ENCODE measurements around the gene PGS1. TPM values are rescaled to one million over a fixed set of nuclear protein-coding genes. Genes with fewer than 3 reads are reported as not detected.

The PGS1 gene
- total and polyA plus RNA-seq, 5 donors, result 13.9 to 22.2 (median 20.2) TPM

DNA sequence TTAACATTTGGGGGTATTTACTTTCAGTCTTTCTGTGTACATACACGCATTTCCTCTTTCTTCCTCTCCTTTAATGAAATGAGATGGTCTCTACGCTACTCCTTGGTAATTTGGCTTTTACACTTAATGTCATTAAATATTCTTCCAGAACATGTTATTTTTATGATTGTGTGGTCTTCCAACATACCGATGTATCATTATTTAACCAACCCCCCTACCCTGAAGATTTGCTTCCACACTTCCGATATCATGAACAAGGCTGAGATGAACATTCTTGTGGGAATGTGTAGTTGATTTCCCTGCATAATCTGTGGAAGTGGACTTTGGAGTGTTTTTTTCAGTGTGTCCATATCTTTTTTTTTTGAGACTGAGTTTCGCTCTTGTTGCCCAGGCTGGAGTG lies 2.3 kb upstream of the PGS1 start:
- H3K4me1 ChIP-seq (ENCODE audit: control insufficient read depth, insufficient read depth, low read length), result peaks cover 3% of the 10 kb centered on the region
- H3K27ac ChIP-seq (ENCODE audit: low read length), result no peak overlapping the region
- no peak overlapping the region for H3K4me3 ChIP-seq (ENCODE audit: low read length)
- H3K27me3 ChIP-seq (ENCODE audit: control insufficient read depth, insufficient read depth), result no peaks in the 10 kb centered on the region
- intact Hi-C loops (cut with DNase I), result no loop called here
- ATAC-seq (no peak), DNase-seq (no peak)
- no peaks in the 10 kb centered on the region for H3K9me3 ChIP-seq (ENCODE audit: control insufficient read depth, low read length)
- WGBS, result 84% methylated on average over 5 of the region's 5 CpGs

DNA sequence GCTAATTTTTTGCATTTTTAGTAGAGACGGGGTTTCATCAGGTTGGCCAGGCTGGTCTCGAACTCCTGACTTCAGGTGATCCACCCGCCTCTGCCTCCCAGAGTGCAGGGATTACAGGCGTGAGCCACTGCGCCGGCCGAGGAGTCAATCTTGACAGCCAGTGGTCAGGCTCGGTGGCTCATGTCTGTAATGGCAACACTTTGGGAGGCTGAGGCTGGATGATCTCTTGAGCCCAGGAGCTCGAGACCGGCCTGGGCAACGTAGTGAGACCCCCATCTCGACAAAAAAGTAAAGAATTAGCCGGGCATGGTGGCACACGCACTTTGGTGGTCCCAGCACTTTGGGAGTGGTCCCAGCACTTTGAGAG lies 608 bp upstream of the PGS1 start:
- intact Hi-C loops (cut with DNase I), result no loop called here
- H3K4me3 ChIP-seq (ENCODE audit: low read length), result peak overlapping the region; percentile 84
- H3K9me3 ChIP-seq (ENCODE audit: control insufficient read depth, low read length), result no peaks in the 10 kb centered on the region
- no peaks in the 10 kb centered on the region for H3K27me3 ChIP-seq (ENCODE audit: control insufficient read depth, insufficient read depth)
- peaks cover 7% of the 10 kb centered on the region for H3K4me1 ChIP-seq (ENCODE audit: control insufficient read depth, insufficient read depth, low read length)
- 57% methylated on average over 14 of the region's 14 CpGs for WGBS
- no peak for ATAC-seq
- DNase-seq, result peak in 1 of 3 donors; percentile 38
- H3K27ac ChIP-seq (ENCODE audit: low read length), result peak overlapping the region; percentile 91

DNA sequence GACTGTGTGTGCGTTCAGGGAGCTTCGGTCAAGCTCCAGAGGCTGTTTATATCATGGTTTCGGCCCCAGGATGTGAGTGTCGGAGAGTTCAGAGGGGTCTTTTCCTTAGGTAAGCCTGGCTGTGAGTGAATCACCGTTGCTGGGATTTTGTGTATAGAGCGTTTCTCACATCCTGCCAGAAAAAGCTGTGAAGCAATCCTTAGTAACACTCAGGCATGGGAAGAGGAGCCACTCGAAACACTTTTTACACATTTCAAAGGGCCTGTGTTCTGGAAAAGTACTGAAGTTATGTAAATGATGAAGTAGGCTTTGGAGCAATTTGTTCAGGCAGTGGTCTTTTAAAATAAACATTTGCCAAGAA lies 662 bp downstream of the PGS1 start:
- peak overlapping the region; percentile 84 for H3K4me3 ChIP-seq (ENCODE audit: low read length)
- H3K27me3 ChIP-seq (ENCODE audit: control insufficient read depth, insufficient read depth), result no peaks in the 10 kb centered on the region
- H3K27ac ChIP-seq (ENCODE audit: low read length), result peak overlapping the region; percentile 91
- peaks cover 7% of the 10 kb centered on the region for H3K4me1 ChIP-seq (ENCODE audit: control insufficient read depth, insufficient read depth, low read length)
- DNase-seq (no peak), ATAC-seq (no peak)
- no peaks in the 10 kb centered on the region for H3K9me3 ChIP-seq (ENCODE audit: control insufficient read depth, low read length)
- 6% methylated on average over 7 of the region's 7 CpGs for WGBS
- intact Hi-C loops (cut with DNase I), result no loop called here

- Histone ChIP-seq H3K4me1 (ENCODE audit: control insufficient read depth, insufficient read depth, low read length) (peaks cover 4% of the 10 kb centered on the region), H3K9me3 (ENCODE audit: control insufficient read depth, low read length) (no peaks in the 10 kb centered on the region), H3K4me3 (ENCODE audit: low read length) (no peak overlapping the region), H3K27me3 (ENCODE audit: control insufficient read depth, insufficient read depth) (no peaks in the 10 kb centered on the region), H3K27ac (ENCODE audit: low read length) (no peak overlapping the region)
- 84% methylated on average over 5 of the region's 5 CpGs for whole genome bisulfite sequencing
- DNase-seq (no peak), ATAC-seq (no peak)
- intact Hi-C loops (cut with DNase I), result loop anchor here in 1 of 4 donors (5.0 kb wide), 1 partner anchor 37 kb away; no protein-coding TSS in a partner anchor
Observed at GRCh38 chr17:78380370-78380769, 1.9 kb downstream of the PGS1 start.

- no peak for DNase-seq
- H3K9me3 ChIP-seq (ENCODE audit: control insufficient read depth, low read length), result no peaks in the 10 kb centered on the region
- H3K27ac ChIP-seq (ENCODE audit: low read length), result peak overlapping the region; percentile 76
- H3K4me1 ChIP-seq (ENCODE audit: control insufficient read depth, insufficient read depth, low read length), result peaks cover 11% of the 10 kb centered on the region
- WGBS, result 53% methylated on average over 12 of the region's 12 CpGs
- H3K4me3 ChIP-seq (ENCODE audit: low read length), result no peak overlapping the region
- intact Hi-C loops (cut with DNase I), result loop anchor here in 1 of 4 donors (5.0 kb wide), 1 partner anchor 36 kb away; no protein-coding TSS in a partner anchor
- ATAC-seq, result peak in 1 of 2 donors; percentile 49
- H3K27me3 ChIP-seq (ENCODE audit: control insufficient read depth, insufficient read depth), result no peaks in the 10 kb centered on the region
Observed at GRCh38 chr17:78381601-78382232, 3.3 kb downstream of the PGS1 start.

DNA sequence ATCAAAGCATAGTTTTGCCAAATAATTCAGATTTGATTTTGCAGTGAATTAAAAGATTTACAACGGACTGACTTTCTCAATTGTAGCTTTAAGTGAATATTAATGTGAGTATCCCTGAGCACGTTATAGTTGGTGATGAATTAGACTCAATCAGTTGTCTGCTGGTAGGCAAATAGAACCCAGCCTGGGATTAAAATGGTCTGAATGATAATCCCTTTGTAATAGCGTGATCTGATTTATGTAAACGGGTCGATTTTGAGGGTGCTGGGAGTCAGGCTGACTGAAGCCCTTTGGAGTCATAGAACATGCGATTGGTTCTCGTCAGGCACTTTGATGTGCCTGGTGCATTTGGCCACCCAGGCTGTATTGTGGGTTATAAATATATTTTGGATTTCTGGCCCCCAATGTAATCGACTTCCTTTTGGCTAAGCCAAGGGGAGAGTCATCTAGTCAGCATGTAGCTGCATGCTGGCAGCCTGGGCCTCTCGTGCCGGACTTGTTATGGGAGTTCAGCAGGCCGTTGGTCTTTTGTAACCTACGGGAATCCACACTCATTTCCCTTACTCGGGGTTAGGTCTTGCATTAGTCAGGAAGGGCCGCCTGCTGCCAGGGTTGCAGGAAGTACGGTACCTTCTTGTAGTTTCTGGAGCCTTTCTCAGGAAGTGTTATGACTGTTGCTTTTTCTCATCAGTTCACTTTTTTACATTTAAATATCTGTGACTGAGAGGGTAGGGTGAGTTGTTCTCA lies 5.4 kb downstream of the PGS1 start:
- DNase-seq (peak; percentile 85 to 90 (median 89)), ATAC-seq (peak; percentile 84 to 90)
- intact Hi-C loops (cut with DNase I), result loop anchor here in 1 of 4 donors (5.0 kb wide), 1 partner anchor 33 kb away; no protein-coding TSS in a partner anchor
- no peaks in the 10 kb centered on the region for H3K27me3 ChIP-seq (ENCODE audit: control insufficient read depth, insufficient read depth)
- H3K4me1 ChIP-seq (ENCODE audit: control insufficient read depth, insufficient read depth, low read length), result peaks cover 11% of the 10 kb centered on the region
- no peak overlapping the region for H3K4me3 ChIP-seq (ENCODE audit: low read length)
- WGBS, result 48% methylated on average over 15 of the region's 15 CpGs
- peak overlapping the region; percentile 76 for H3K27ac ChIP-seq (ENCODE audit: low read length)
- H3K9me3 ChIP-seq (ENCODE audit: control insufficient read depth, low read length), result no peaks in the 10 kb centered on the region

DNA sequence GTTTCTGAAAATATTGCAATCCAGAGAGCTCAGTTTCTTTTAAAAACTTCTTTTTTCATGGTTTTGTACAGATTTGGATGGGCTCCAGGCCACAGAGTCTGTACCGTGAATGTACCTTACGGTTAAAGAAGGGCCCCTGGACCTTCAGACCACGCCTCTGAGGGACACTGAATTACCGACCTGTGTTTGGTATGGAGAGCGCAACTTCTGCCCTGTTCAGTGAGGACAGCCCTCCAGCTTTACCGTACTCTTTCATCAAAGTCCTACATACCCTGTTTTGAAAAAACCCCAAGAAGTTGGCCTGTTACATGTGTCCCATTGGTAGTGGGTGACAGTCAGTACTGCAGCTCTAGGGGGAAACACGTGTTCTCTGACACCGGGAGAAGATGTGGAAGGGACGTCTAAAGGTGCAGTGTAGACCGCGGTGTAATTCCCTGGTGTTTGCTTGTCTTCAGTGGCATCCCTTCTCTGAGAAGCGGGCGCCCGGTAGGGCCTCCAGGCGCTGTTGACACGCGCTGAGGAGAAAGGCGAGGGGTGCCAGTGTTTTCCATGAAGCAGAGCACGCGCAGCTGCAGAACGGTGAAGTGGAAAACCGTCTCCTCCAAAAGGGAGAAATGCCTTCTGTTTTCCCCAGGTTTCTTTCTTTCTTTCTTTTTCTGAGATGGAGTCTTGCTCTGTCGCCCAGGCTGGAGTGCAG lies 6.2 kb downstream of the PGS1 start:
- H3K27ac ChIP-seq (ENCODE audit: low read length), result peak overlapping the region; percentile 75
- no peaks in the 10 kb centered on the region for H3K27me3 ChIP-seq (ENCODE audit: control insufficient read depth, insufficient read depth)
- H3K4me1 ChIP-seq (ENCODE audit: control insufficient read depth, insufficient read depth, low read length), result peaks cover 11% of the 10 kb centered on the region
- H3K4me3 ChIP-seq (ENCODE audit: low read length), result no peak overlapping the region
- DNase-seq (peak in 1 of 3 donors; percentile 25), ATAC-seq (no peak)
- whole genome bisulfite sequencing, result 83% methylated on average over 23 of the region's 23 CpGs
- intact Hi-C loops (cut with DNase I), result loop anchor here in 1 of 4 donors (5.0 kb wide), 1 partner anchor 33 kb away; no protein-coding TSS in a partner anchor
- H3K9me3 ChIP-seq (ENCODE audit: control insufficient read depth, low read length), result no peaks in the 10 kb centered on the region

GRCh38 chr17:78387977-78388941 lies 9.8 kb downstream of the PGS1 start:
- Histone ChIP-seq H3K9me3 (ENCODE audit: control insufficient read depth, low read length) (no peaks in the 10 kb centered on the region), H3K4me1 (ENCODE audit: control insufficient read depth, insufficient read depth, low read length) (peaks cover 15% of the 10 kb centered on the region), H3K4me3 (ENCODE audit: low read length) (no peak overlapping the region), H3K27me3 (ENCODE audit: control insufficient read depth, insufficient read depth) (no peaks in the 10 kb centered on the region), H3K27ac (ENCODE audit: low read length) (peak overlapping the region; percentile 91)
- intact Hi-C loops (cut with DNase I), result no loop called here
- peak in 2 of 3 donors; percentile 62 to 77 for DNase-seq
- WGBS, result 39% methylated on average over 10 of the region's 10 CpGs
- peak; percentile 48 to 54 for ATAC-seq

GRCh38 chr17:78390241-78391050 lies 12.0 kb downstream of the PGS1 start:
- Histone ChIP-seq H3K4me1 (ENCODE audit: control insufficient read depth, insufficient read depth, low read length) (peaks cover 17% of the 10 kb centered on the region), H3K9me3 (ENCODE audit: control insufficient read depth, low read length) (no peaks in the 10 kb centered on the region), H3K4me3 (ENCODE audit: low read length) (no peak overlapping the region), H3K27ac (ENCODE audit: low read length) (peak overlapping the region; percentile 20), H3K27me3 (ENCODE audit: control insufficient read depth, insufficient read depth) (no peaks in the 10 kb centered on the region)
- WGBS, result 45% methylated on average over 15 of the region's 15 CpGs
- intact Hi-C loops (cut with DNase I), result no loop called here
- ATAC-seq (no peak), DNase-seq (peak in 1 of 3 donors; percentile 27)

DNA sequence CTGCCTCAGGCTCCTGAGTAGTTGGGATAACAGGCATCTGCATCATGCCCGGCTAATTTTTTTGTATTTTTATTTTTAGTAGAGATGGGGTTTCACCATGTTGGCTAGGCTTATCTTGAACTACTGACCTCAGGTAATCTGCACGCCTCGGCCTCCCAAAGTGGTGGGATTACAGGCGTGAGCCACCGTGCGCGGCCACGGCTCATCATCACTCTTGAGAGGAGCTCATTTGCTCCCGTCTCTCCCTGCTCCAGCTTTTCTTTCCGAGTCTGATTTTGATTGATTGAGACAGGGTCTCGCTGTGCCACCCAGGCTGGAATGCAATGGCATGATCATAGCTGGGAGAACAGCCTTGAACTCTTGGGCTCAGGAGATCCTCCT lies 12.6 kb downstream of the PGS1 start:
- intact Hi-C loops (cut with DNase I), result no loop called here
- H3K9me3 ChIP-seq (ENCODE audit: control insufficient read depth, low read length), result no peaks in the 10 kb centered on the region
- peaks cover 17% of the 10 kb centered on the region for H3K4me1 ChIP-seq (ENCODE audit: control insufficient read depth, insufficient read depth, low read length)
- ATAC-seq, result no peak
- no peak overlapping the region for H3K4me3 ChIP-seq (ENCODE audit: low read length)
- H3K27ac ChIP-seq (ENCODE audit: low read length), result no peak overlapping the region
- H3K27me3 ChIP-seq (ENCODE audit: control insufficient read depth, insufficient read depth), result no peaks in the 10 kb centered on the region
- DNase-seq, result peak in 1 of 3 donors; percentile 24
- 94% methylated on average over 11 of the region's 11 CpGs for WGBS

Measured in right cardiac atrium (tissue), 5 donors.